Natural killer cell (primary cell): Measurements from ENCODE around the gene SPATA2. TPM values are rescaled to one million over a fixed set of nuclear protein-coding genes. Genes with fewer than 3 reads are reported as not detected.
A peak's percentile ranks its signal among the peaks of the same experiment; 100 is the strongest.

ENCODE experiments used
- ATAC-seq, 3 donors: fragments of 150-1000 bp in 2 of 3; fragments of 200-7000 bp in 1 of 3; cut with Tn5 transposase; 1 replicate in 1 of 3; 2 replicates in 2 of 3; pipeline ENCODE4 v1.10.0; 2021; ENCODE audit warnings: mild to moderate bottlenecking in 2 of 3, moderate library complexity in 2 of 3
- DNase-seq, 2 donors: peaks; one replicate each; pipeline versions ENCODE4 v3.0.0 to v3.0.0-alpha.2; 2013 to 2021; ENCODE audit warnings: mixed read lengths in 1 of 2
- H3K27ac ChIP-seq: one replicate; pipeline ENCODE4 v1.5.1; 2013; ENCODE audit warnings: mild to moderate bottlenecking, low read length
- H3K27me3 ChIP-seq: one replicate; pipeline ENCODE4 v1.6.1; 2013; ENCODE audit warnings: low read length; ENCODE audit not compliant: control insufficient read depth, insufficient read depth
- H3K36me3 ChIP-seq: one replicate; pipeline ENCODE4 v1.6.1; 2013; ENCODE audit warnings: low read length; ENCODE audit not compliant: control insufficient read depth, insufficient read depth
- H3K4me1 ChIP-seq: one replicate; pipeline ENCODE4 v1.6.1; 2013; ENCODE audit warnings: low read length; ENCODE audit not compliant: control insufficient read depth, insufficient read depth
- H3K4me3 ChIP-seq: one replicate; pipeline ENCODE4 v1.5.1; 2013; ENCODE audit warnings: low read length
- H3K9me3 ChIP-seq: one replicate; pipeline ENCODE4 v1.6.1; 2013; ENCODE audit warnings: low read length; ENCODE audit not compliant: control insufficient read depth, insufficient read depth
- H3K27ac Mint-ChIP-seq, 2 donors: one replicate each; pipeline ENCODE4 v1.8.0; 2022; ENCODE audit warnings: mild to moderate bottlenecking in 2 of 2, mixed read lengths in 2 of 2, moderate library complexity in 1 of 2
- H3K27me3 Mint-ChIP-seq, 2 donors: one replicate each; pipeline ENCODE4 v1.8.0; 2022; ENCODE audit warnings: low read depth in 2 of 2, mixed read lengths in 2 of 2
- H3K36me3 Mint-ChIP-seq: one replicate; pipeline ENCODE4 v1.8.0; 2022; ENCODE audit warnings: mixed read lengths
- H3K4me1 Mint-ChIP-seq, 2 donors: one replicate each; pipeline ENCODE4 v1.8.0; 2022; ENCODE audit warnings: mixed read lengths in 2 of 2
- H3K4me3 Mint-ChIP-seq: one replicate; pipeline ENCODE4 v1.8.0; 2022; ENCODE audit warnings: mild to moderate bottlenecking, moderate library complexity, mixed read lengths
- H3K9me3 Mint-ChIP-seq, 2 donors: one replicate each; pipeline ENCODE4 v1.8.0; 2022; ENCODE audit warnings: mixed read lengths in 2 of 2
- CTCF ChIP-seq: fragments of 200-600 bp; IDR thresholded peaks from one replicate; pipeline ENCODE4 v1.8.0; 2022; ENCODE audit warnings: antibody characterized with exemption
- WGBS: methylation state at CpG from one replicate; pipeline ENCODE4 v1.1.7; 2013; ENCODE audit warnings: missing lambda C conversion rate; ENCODE audit not compliant: insufficient coverage; 5-methylcytosine and 5-hydroxymethylcytosine counted together
- intact Hi-C: fragments of 100-400 bp; cut with micrococcal nuclease; formaldehyde crosslinking; loops from one replicate; pipeline ENCODE4 v1.14.2; 2022
- total RNA-seq, 4 donors: library from RNA; stranded (reverse); fragments of 120-200 nt in 1 of 4; gene quantifications; one replicate each; pipeline versions ENCODE4 v1.2.3 to v1.2.4, GENCODE V29; 2013 to 2022

SPATA2 gene
- total RNA-seq, 3 donors from 2014 or later (not counting 1 experiment from before 2014, with no cell fraction given): 16.4 to 25.8 (median 25.1) TPM

GRCh38 chr20:49938173-49939163 is 23.1 kb upstream of the SPATA2 start:
- no peaks in the 10 kb centered on the region for H3K36me3 Mint-ChIP-seq
- H3K27me3 ChIP-seq: no peaks in the 10 kb centered on the region
- no peaks in the 10 kb centered on the region for H3K9me3 Mint-ChIP-seq
- 91% methylated on average over 12 of the region's 12 CpGs for WGBS
- H3K27ac ChIP-seq: no peak overlapping the region
- peak overlapping the region; percentile 81 for H3K4me3 Mint-ChIP-seq
- H3K27ac Mint-ChIP-seq: peak overlapping the region; percentile 88 to 90
- H3K9me3 ChIP-seq: no peaks in the 10 kb centered on the region
- peaks cover 9% of the 10 kb centered on the region for H3K36me3 ChIP-seq
- peaks cover 47 to 49% of the 10 kb centered on the region in 2 donors for H3K4me1 Mint-ChIP-seq
- H3K27me3 Mint-ChIP-seq: no peaks in the 10 kb centered on the region
- no peak for DNase-seq
- H3K4me3 ChIP-seq: no peak overlapping the region
- intact Hi-C loops: no loop called here
- ATAC-seq: no peak
- no peak for TF ChIP-seq CTCF
- H3K4me1 ChIP-seq: peaks cover 36% of the 10 kb centered on the region

DNA sequence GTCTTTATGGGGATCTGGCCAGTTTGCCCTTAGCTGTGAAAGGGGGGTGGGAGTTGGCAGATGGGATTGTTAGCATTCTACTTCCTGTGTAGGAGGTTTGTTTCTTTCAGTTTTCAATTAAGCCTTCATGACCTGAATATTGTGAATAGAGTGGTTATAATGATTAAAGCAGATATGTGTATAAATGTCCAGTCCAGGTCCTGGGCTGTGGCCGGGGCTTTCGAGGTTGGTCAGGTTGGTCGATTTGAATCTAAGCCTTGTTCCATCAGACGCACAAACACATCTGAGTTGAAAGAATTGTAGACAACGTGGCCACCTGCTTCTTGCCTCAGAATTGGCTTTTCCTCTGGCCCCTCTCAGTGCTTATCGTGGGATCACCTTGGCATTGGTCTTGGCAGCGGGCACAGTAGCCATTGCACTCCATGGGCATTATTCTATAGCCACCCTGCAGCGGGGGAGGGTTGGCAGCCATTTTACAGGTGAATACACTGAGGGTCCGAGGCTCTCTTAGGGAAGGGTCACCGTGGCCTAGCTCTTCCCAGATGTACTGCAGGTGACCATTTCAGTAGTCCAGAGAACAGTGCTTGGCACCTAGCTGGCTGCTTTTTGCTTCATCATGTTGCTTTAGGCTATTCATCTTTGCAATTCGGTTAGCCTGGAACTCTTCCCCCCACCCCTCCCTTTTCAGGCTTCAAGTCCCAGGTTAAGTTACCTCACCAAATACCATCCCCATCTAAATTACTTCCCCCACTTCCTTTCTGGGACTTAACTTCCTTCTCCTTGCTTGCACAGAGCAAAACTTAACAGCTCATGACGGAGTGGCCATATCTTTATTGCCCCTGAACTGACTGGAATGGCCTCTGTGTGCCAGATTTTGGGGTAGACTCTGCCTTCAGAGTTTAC is 21.9 kb upstream of the SPATA2 start:
- Mint-ChIP-seq H3K4me3 (peak overlapping the region; percentile 95), H3K27me3 (no peaks in the 10 kb centered on the region), H3K9me3 (no peaks in the 10 kb centered on the region), H3K27ac (peak overlapping the region; percentile 88 to 90), H3K36me3 (no peaks in the 10 kb centered on the region), H3K4me1 (peaks cover 47 to 49% of the 10 kb centered on the region in 2 donors)
- Histone ChIP-seq H3K27ac (peak overlapping the region; percentile 92), H3K27me3 (no peaks in the 10 kb centered on the region), H3K4me1 (peaks cover 36% of the 10 kb centered on the region), H3K4me3 (peak overlapping the region; percentile 99), H3K36me3 (peaks cover 2% of the 10 kb centered on the region), H3K9me3 (no peaks in the 10 kb centered on the region)
- TF ChIP-seq CTCF: no peak
- ATAC-seq: peak in 2 of 3 donors; percentile 6 to 38
- intact Hi-C loops: no loop called here
- 16% methylated on average over 12 of the region's 12 CpGs for WGBS
- peak in 1 of 2 donors; percentile 49 for DNase-seq

- H3K4me1 Mint-ChIP-seq: peaks cover 43 to 45% of the 10 kb centered on the region in 2 donors
- ATAC-seq (peak; percentile 94 to 97 (median 97)), DNase-seq (peak; percentile 86 to 96)
- Histone ChIP-seq H3K9me3 (no peaks in the 10 kb centered on the region), H3K36me3 (no peaks in the 10 kb centered on the region), H3K27me3 (no peaks in the 10 kb centered on the region), H3K27ac (peak within 1 kb of the TSS; percentile 92), H3K4me1 (peaks cover 36% of the 10 kb centered on the region), H3K4me3 (peak within 1 kb of the TSS; percentile 99)
- no peaks in the 10 kb centered on the region for H3K36me3 Mint-ChIP-seq
- H3K27ac Mint-ChIP-seq: peak within 1 kb of the TSS; percentile 88 to 90
- H3K27me3 Mint-ChIP-seq: no peaks in the 10 kb centered on the region
- intact Hi-C loops: loop anchor here (1.0 kb wide), 1 partner anchor 21 kb away; the partner anchor contains the start of gene SPATA2
- H3K9me3 Mint-ChIP-seq: no peaks in the 10 kb centered on the region
- H3K4me3 Mint-ChIP-seq: peak within 1 kb of the TSS; percentile 95
- WGBS: under 1% methylated on average over 79 of the region's 79 CpGs
- TF ChIP-seq CTCF: no peak
These were observed 21.1 kb upstream of the SPATA2 start, which contains the start of gene RNF114 for GRCh38 chr20:49936153-49937026. Gene RNF114 (plus strand): TSS chr20:49936397. CDS start chr20:49936413, 16 bp downstream.
